Neuronal stem cell (in vitro differentiated cells): Measurements from ENCODE around the gene PSTPIP2.
A peak's percentile ranks its signal among the peaks of the same experiment; 100 is the strongest.

ENCODE experiments used
- DNase-seq: peaks from one replicate; pipeline ENCODE4 v3.0.0-alpha.2; 2013; ENCODE audit warnings: low spot score
- H2AFZ ChIP-seq: one replicate; pipeline ENCODE4 v1.6.1; 2013; ENCODE audit warnings: mild to moderate bottlenecking, low read length, inconsistent platforms
- H2AK5ac ChIP-seq: 2 replicates; pipeline ENCODE4 v1.6.1; 2013; ENCODE audit warnings: low read depth, mild to moderate bottlenecking, inconsistent platforms, low read length, moderate library complexity, mixed read lengths
- H2BK120ac ChIP-seq: 2 replicates; pipeline ENCODE4 v1.6.1; 2013; ENCODE audit warnings: low read depth, mild to moderate bottlenecking, inconsistent platforms, low read length, moderate library complexity, mixed read lengths
- H2BK12ac ChIP-seq: one replicate; pipeline ENCODE4 v1.6.1; 2013; ENCODE audit warnings: low read length, inconsistent platforms
- H2BK15ac ChIP-seq: 2 replicates; pipeline ENCODE4 v1.6.1; 2013; ENCODE audit warnings: mild to moderate bottlenecking, low read length, inconsistent platforms, mixed read lengths
- H2BK5ac ChIP-seq: one replicate; pipeline ENCODE4 v1.6.1; 2013; ENCODE audit warnings: inconsistent platforms, mild to moderate bottlenecking, low read length, moderate library complexity
- H3K14ac ChIP-seq: one replicate; pipeline ENCODE4 v1.6.1; 2013; ENCODE audit warnings: low read length, inconsistent platforms
- H3K18ac ChIP-seq: 2 replicates; pipeline ENCODE4 v1.6.1; 2013; ENCODE audit warnings: low read length, inconsistent platforms
- H3K23ac ChIP-seq: 2 replicates; pipeline ENCODE4 v1.6.1; 2013; ENCODE audit warnings: low read depth, mild to moderate bottlenecking, mixed read lengths, low read length, inconsistent platforms; ENCODE audit not compliant: poor library complexity
- H3K27ac ChIP-seq: replicated peaks from 3 replicates; pipeline ENCODE4 v1.5.1; 2013; ENCODE audit warnings: low read length, inconsistent platforms
- H3K27me3 ChIP-seq, 3 experiments: 2 replicates each; pipeline ENCODE4 v1.6.1; 2013; ENCODE audit warnings: low read length in 3 of 3, mild to moderate bottlenecking in 2 of 3, inconsistent platforms in 1 of 3, low read depth in 1 of 3, mixed read lengths in 1 of 3, moderate library complexity in 1 of 3; ENCODE audit not compliant: control insufficient read depth in 3 of 3, insufficient read depth in 3 of 3
- H3K36me3 ChIP-seq, 2 donors: replicated peaks in 1 of 2; 2 replicates each; pipeline ENCODE4 v1.6.1; 2013; ENCODE audit warnings: low read length in 2 of 2; ENCODE audit not compliant: control insufficient read depth in 2 of 2, insufficient read depth in 2 of 2
- H3K4ac ChIP-seq: 2 replicates; pipeline ENCODE4 v1.6.1; 2013; ENCODE audit warnings: inconsistent platforms, mild to moderate bottlenecking, low read length, moderate library complexity
- H3K4me1 ChIP-seq, 2 donors: 1 replicate in 1 of 2; 2 replicates in 1 of 2; pipeline ENCODE4 v1.6.1; 2013; ENCODE audit warnings: low read length in 2 of 2, low read depth in 1 of 2; ENCODE audit not compliant: control insufficient read depth in 2 of 2, insufficient read depth in 1 of 2
- H3K4me2 ChIP-seq: one replicate; pipeline ENCODE4 v1.6.1; 2013; ENCODE audit warnings: mild to moderate bottlenecking, low read length, inconsistent platforms; ENCODE audit not compliant: insufficient read depth, poor library complexity, severe bottlenecking
- H3K4me3 ChIP-seq, 2 donors: 2 replicates each; pipeline ENCODE4 v1.5.1; 2013; ENCODE audit warnings: low read length in 2 of 2, mild to moderate bottlenecking in 2 of 2, inconsistent platforms in 1 of 2, moderate library complexity in 1 of 2
- H3K79me1 ChIP-seq: one replicate; pipeline ENCODE4 v1.6.1; 2013; ENCODE audit warnings: low read depth, mild to moderate bottlenecking, inconsistent platforms, low read length, moderate library complexity
- H3K9ac ChIP-seq: one replicate; pipeline ENCODE4 v1.6.1; 2013; ENCODE audit warnings: mild to moderate bottlenecking, low read depth, low read length, inconsistent platforms; ENCODE audit not compliant: poor library complexity
- H3K9me3 ChIP-seq, 2 donors: replicated peaks in 1 of 2; 2 replicates each; pipeline versions ENCODE3 to v1.6.1; 2013; ENCODE audit warnings: low read length in 2 of 2, mild to moderate bottlenecking in 2 of 2, inconsistent platforms in 1 of 2, low read depth in 1 of 2, mixed read lengths in 1 of 2, moderate library complexity in 1 of 2; ENCODE audit not compliant: control insufficient read depth in 2 of 2, insufficient read depth in 1 of 2
- H4K8ac ChIP-seq: one replicate; pipeline ENCODE4 v1.6.1; 2013; ENCODE audit warnings: low read depth, mild to moderate bottlenecking, inconsistent platforms, low read length, moderate library complexity
- H4K91ac ChIP-seq: one replicate; pipeline ENCODE4 v1.6.1; 2013; ENCODE audit warnings: low read length, low read depth, mild to moderate bottlenecking, inconsistent platforms; ENCODE audit not compliant: poor library complexity
- WGBS, 2 donors: extraction: QIAGEN DNeasy Blood & Tissue Kit; methylation state at CpG; one replicate each; pipeline ENCODE4 v1.1.7; 2013; ENCODE audit warnings: missing lambda C conversion rate in 2 of 2, mixed read lengths in 1 of 2; ENCODE audit not compliant: insufficient read length in 2 of 2, insufficient replicate concordance in 1 of 2; ENCODE audit errors: extremely low coverage in 2 of 2; 5-methylcytosine and 5-hydroxymethylcytosine counted together

Gene PSTPIP2

DNA sequence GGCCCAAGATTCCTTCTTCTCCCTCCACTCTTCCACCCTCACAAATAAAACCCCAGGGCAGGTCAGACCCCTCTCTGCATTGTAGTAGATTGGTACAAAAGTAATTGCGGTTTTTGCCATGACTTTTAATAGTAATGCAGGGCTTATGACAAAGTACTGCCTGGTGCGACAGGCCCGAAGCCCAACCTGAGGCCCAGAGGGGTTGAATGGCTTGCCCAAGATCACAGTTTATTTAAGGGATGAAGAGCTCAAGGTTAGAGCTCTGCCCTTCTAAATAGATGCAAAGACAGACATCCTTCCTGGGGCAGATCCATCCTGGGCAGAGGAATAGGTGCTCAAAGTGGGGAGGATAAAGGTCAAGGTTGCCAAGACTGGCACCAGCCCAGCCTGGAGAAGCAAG lies 899 bp upstream of the PSTPIP2 start:
- Histone ChIP-seq H2BK120ac (no peak overlapping the region), H4K8ac (no peak overlapping the region), H3K14ac (no peak overlapping the region), H3K36me3 (peaks cover 0 to 9% of the 10 kb centered on the region in 2 donors), H3K9me3 (no peaks in the 10 kb centered on the region), H3K4me2 (no peak overlapping the region), H2BK12ac (no peak overlapping the region), H3K27ac (no peak overlapping the region), H2AK5ac (peak overlapping the region; percentile 48), H3K79me1 (peaks cover 2% of the 10 kb centered on the region), H2BK5ac (no peak overlapping the region), H3K23ac (peak overlapping the region; percentile 99), H3K27me3 (peaks cover 0 to 26% (median 2%) of the 10 kb centered on the region in 3 experiments), H3K9ac (no peak overlapping the region), H4K91ac (no peak overlapping the region), H3K4ac (no peak overlapping the region), H3K4me3 (no peak overlapping the region), H2AFZ (no peak overlapping the region), H3K4me1 (peaks cover 4 to 7% of the 10 kb centered on the region in 2 donors), H3K18ac (no peak overlapping the region), H2BK15ac (no peak overlapping the region)
- no CpG with 5 or more reads among the region's 3 CpGs for WGBS, 2 donors
- no peak for DNase-seq

DNA sequence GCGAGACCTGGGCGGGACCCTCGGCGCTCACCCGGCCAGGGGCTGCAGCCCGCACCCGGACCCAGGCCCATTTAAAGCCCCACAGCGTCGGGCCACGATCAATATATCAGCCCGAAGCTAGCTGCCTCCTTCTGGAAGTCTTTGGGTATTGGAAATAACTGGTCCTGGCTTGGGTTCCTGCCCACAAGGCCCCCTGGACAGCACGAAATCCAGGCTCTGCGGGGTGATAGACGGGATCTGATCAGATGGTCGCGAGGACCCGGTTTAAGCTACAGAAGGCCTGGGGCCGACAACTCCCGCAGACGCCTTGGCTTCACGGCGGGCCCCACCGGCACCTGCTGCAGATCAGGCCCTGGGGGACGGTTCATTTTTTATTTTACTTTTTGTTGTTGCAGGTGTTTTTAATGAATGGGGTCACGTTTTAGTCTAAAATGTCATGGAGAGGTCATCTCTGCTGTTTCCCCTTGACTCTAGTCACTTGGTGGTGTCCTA lies 362 bp upstream of the PSTPIP2 start:
- DNase-seq, result no peak
- Histone ChIP-seq H3K27ac (no peak overlapping the region), H2BK120ac (no peak overlapping the region), H2AK5ac (peak overlapping the region; percentile 48), H3K27me3 (peaks cover 0 to 26% (median 2%) of the 10 kb centered on the region in 3 experiments), H3K4me2 (peak overlapping the region; percentile 90), H3K4me3 (peak overlapping the region; percentile 85 to 94), H2BK12ac (no peak overlapping the region), H2AFZ (peak overlapping the region; percentile 100), H3K9ac (peak overlapping the region; percentile 89), H3K36me3 (peaks cover 0 to 3% of the 10 kb centered on the region in 2 donors), H3K4me1 (peaks cover 4 to 7% of the 10 kb centered on the region in 2 donors), H3K9me3 (no peaks in the 10 kb centered on the region), H3K18ac (peak overlapping the region; percentile 96), H2BK5ac (no peak overlapping the region), H3K79me1 (peaks cover 2% of the 10 kb centered on the region), H3K4ac (no peak overlapping the region), H4K8ac (no peak overlapping the region), H3K14ac (peak overlapping the region; percentile 92), H3K23ac (peak overlapping the region; percentile 99), H4K91ac (no peak overlapping the region), H2BK15ac (no peak overlapping the region)
- no CpG with 5 or more reads among the region's 25 CpGs for WGBS, 2 donors

DNA sequence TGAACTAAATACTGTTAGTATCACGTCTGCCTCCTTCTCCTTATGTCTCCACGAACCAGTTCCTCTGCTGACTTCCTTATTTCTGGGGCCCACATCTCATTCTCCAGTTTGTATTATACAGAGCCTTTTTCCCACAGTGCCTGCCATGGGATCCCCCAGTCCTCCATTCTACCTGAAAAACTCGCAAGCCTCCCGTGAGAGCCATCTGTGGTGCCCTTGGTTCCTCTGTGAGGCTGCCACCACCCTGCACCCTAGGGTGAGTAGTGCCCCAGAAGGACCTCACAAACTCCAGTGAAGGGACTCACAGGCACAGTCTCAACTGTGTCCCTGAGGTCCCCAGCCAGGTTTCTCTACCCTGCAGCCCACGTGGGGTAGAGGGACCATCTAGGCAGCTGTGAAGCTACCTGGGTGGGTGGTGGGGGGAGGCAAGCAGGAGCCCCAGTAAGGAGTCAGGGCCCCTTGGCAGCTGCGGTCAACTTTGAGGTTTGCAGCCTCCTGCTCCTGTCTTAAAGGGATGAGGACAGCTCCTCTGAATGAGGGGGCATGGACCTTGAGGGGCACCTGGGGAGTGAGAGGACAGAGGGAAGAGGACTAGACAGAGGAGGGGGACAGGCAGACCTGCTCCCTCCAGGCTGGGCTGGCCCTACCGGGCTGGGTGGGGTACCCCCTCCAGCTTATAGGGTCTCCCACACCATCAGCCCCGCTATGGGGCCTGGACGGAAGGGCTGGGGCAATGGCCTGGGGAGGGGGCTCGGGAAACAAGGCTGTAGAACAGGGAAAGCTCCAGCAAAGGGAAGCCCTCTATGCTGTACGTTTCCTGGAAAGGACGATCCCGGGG lies 1.0 kb downstream of the PSTPIP2 start:
- Histone ChIP-seq H3K9ac (no peak overlapping the region), H3K14ac (no peak overlapping the region)

GRCh38 chr18:46070232-46070631 lies 1.8 kb downstream of the PSTPIP2 start:
- Histone ChIP-seq H3K27ac (no peak overlapping the region), H3K36me3 (no peaks in the 10 kb centered on the region), H3K4me1 (peaks cover 4 to 7% of the 10 kb centered on the region in 2 donors), H3K18ac (no peak overlapping the region), H3K14ac (no peak overlapping the region), H3K4ac (no peak overlapping the region), H3K9ac (no peak overlapping the region), H3K9me3 (no peaks in the 10 kb centered on the region), H2BK12ac (no peak overlapping the region), H4K91ac (no peak overlapping the region), H2AFZ (no peak overlapping the region), H3K4me2 (no peak overlapping the region), H3K27me3 (peaks cover 0 to 26% (median 2%) of the 10 kb centered on the region in 3 experiments), H2BK120ac (no peak overlapping the region), H3K4me3 (no peak overlapping the region), H2AK5ac (no peak overlapping the region), H2BK15ac (no peak overlapping the region), H3K79me1 (peaks cover 2% of the 10 kb centered on the region), H4K8ac (no peak overlapping the region), H2BK5ac (no peak overlapping the region), H3K23ac (no peak overlapping the region)
- WGBS, 2 donors, result no CpG with 5 or more reads among the region's 6 CpGs
- no peak for DNase-seq

More for the DNA sequence above, 1.0 kb downstream of the PSTPIP2 start:
- Histone ChIP-seq H4K91ac (no peak overlapping the region), H3K18ac (peak overlapping the region; percentile 96), H2BK15ac (no peak overlapping the region), H3K79me1 (peaks cover 2% of the 10 kb centered on the region), H3K36me3 (no peaks in the 10 kb centered on the region), H2BK12ac (no peak overlapping the region), H2BK5ac (peak overlapping the region; percentile 75), H3K27ac (no peak overlapping the region), H3K23ac (peak overlapping the region; percentile 8), H2AK5ac (no peak overlapping the region), H3K4ac (peak overlapping the region; percentile 89), H3K27me3 (peaks cover 0 to 26% (median 2%) of the 10 kb centered on the region in 3 experiments), H2BK120ac (no peak overlapping the region), H3K4me1 (peaks cover 4 to 7% of the 10 kb centered on the region in 2 donors), H4K8ac (no peak overlapping the region), H3K4me3 (peak overlapping the region; percentile 85 to 94), H2AFZ (peak overlapping the region; percentile 100), H3K9me3 (no peaks in the 10 kb centered on the region), H3K4me2 (peak overlapping the region; percentile 90)
- no peak for DNase-seq
- WGBS, 2 donors, result no CpG with 5 or more reads among the region's 13 CpGs
